ENCODE results near the gene TYSND1.

Gene TYSND1

GRCh38 chr10:70147259-70147625, 742 bp upstream of the TYSND1 start:
- Histone ChIP-seq H3K27ac (ENCODE audit: low read depth, low read length) (peak overlapping the region; percentile 94), H3K36me3 (ENCODE audit: control insufficient read depth in 5 of 5, insufficient read depth in 5 of 5, low read length in 5 of 5) (peaks cover 16 to 42% (median 27%) of the 10 kb centered on the region in 5 donors), H3K27me3 (ENCODE audit: control insufficient read depth in 5 of 5, insufficient read depth in 4 of 5, low read length in 5 of 5) (no peaks in the 10 kb centered on the region), H3K9me3 (ENCODE audit: control insufficient read depth in 5 of 5, low read length in 5 of 5) (no peaks in the 10 kb centered on the region), H3K9ac (ENCODE audit: low read length in 5 of 5) (peak overlapping the region; percentile 16 to 76 (median 52)), H3K4me3 (ENCODE audit: low read depth in 1 of 5, low read length in 5 of 5) (peak overlapping the region in 2 of 5 donors; percentile 66 to 79), H3K4me1 (ENCODE audit: control insufficient read depth in 5 of 5, insufficient read depth in 5 of 5, low read length in 5 of 5) (peaks cover 5 to 45% (median 36%) of the 10 kb centered on the region in 5 donors)

- Histone ChIP-seq H3K4me1 (ENCODE audit: control insufficient read depth in 5 of 5, insufficient read depth in 5 of 5, low read length in 5 of 5) (peaks cover 5 to 45% (median 36%) of the 10 kb centered on the region in 5 donors), H3K9ac (ENCODE audit: low read length in 5 of 5) (peak overlapping the region in 4 of 5 donors; percentile 75 to 85 (median 79)), H3K4me3 (ENCODE audit: low read depth in 1 of 5, low read length in 5 of 5) (peak overlapping the region in 4 of 5 donors; percentile 72 to 85 (median 79)), H3K27ac (ENCODE audit: low read depth, low read length) (peak overlapping the region; percentile 94), H3K27me3 (ENCODE audit: control insufficient read depth in 5 of 5, insufficient read depth in 4 of 5, low read length in 5 of 5) (no peaks in the 10 kb centered on the region), H3K36me3 (ENCODE audit: control insufficient read depth in 5 of 5, insufficient read depth in 5 of 5, low read length in 5 of 5) (peaks cover 5 to 33% (median 15%) of the 10 kb centered on the region in 5 donors), H3K9me3 (ENCODE audit: control insufficient read depth in 5 of 5, low read length in 5 of 5) (no peaks in the 10 kb centered on the region)
These were observed 623 bp downstream of the TYSND1 start for GRCh38 chr10:70145666-70146488.

GRCh38 chr10:70145166-70145665, 1.3 kb downstream of the TYSND1 start:
- Histone ChIP-seq H3K27ac (ENCODE audit: low read depth, low read length) (peak overlapping the region; percentile 94), H3K4me1 (ENCODE audit: control insufficient read depth in 5 of 5, insufficient read depth in 5 of 5, low read length in 5 of 5) (peaks cover 5 to 45% (median 36%) of the 10 kb centered on the region in 5 donors)

GRCh38 chr10:70144372-70145110, 2.0 kb downstream of the TYSND1 start:
- H3K27ac ChIP-seq (ENCODE audit: low read depth, low read length) = peak overlapping the region; percentile 94
- no peaks in the 10 kb centered on the region for H3K27me3 ChIP-seq (ENCODE audit: control insufficient read depth in 5 of 5, insufficient read depth in 4 of 5, low read length in 5 of 5)
- no peaks in the 10 kb centered on the region for H3K9me3 ChIP-seq (ENCODE audit: control insufficient read depth in 5 of 5, low read length in 5 of 5)
- H3K9ac ChIP-seq (ENCODE audit: low read length in 5 of 5) = peak overlapping the region; percentile 48 to 85 (median 75)
- H3K36me3 ChIP-seq (ENCODE audit: control insufficient read depth in 5 of 5, insufficient read depth in 5 of 5, low read length in 5 of 5) = peaks cover 0 to 22% (median 5%) of the 10 kb centered on the region in 5 donors
- peak overlapping the region; percentile 48 to 85 (median 79) for H3K4me3 ChIP-seq (ENCODE audit: low read depth in 1 of 5, low read length in 5 of 5)
- peaks cover 5 to 45% (median 36%) of the 10 kb centered on the region in 5 donors for H3K4me1 ChIP-seq (ENCODE audit: control insufficient read depth in 5 of 5, insufficient read depth in 5 of 5, low read length in 5 of 5)

More at GRCh38 chr10:70145166-70145665, 1.3 kb downstream of the TYSND1 start:
- H3K9ac ChIP-seq (ENCODE audit: low read length in 5 of 5) = peak overlapping the region; percentile 48 to 85 (median 75)
- no peaks in the 10 kb centered on the region for H3K27me3 ChIP-seq (ENCODE audit: control insufficient read depth in 5 of 5, insufficient read depth in 4 of 5, low read length in 5 of 5)
- H3K9me3 ChIP-seq (ENCODE audit: control insufficient read depth in 5 of 5, low read length in 5 of 5) = no peaks in the 10 kb centered on the region
- H3K36me3 ChIP-seq (ENCODE audit: control insufficient read depth in 5 of 5, insufficient read depth in 5 of 5, low read length in 5 of 5) = peaks cover 0 to 26% (median 9%) of the 10 kb centered on the region in 5 donors
- H3K4me3 ChIP-seq (ENCODE audit: low read depth in 1 of 5, low read length in 5 of 5) = peak overlapping the region; percentile 48 to 85 (median 79)

GRCh38 chr10:70142555-70142954, 3.9 kb downstream of the TYSND1 start:
- no peaks in the 10 kb centered on the region for H3K27me3 ChIP-seq (ENCODE audit: control insufficient read depth in 5 of 5, insufficient read depth in 4 of 5, low read length in 5 of 5)
- peaks cover 0 to 17% (median 9%) of the 10 kb centered on the region in 5 donors for H3K36me3 ChIP-seq (ENCODE audit: control insufficient read depth in 5 of 5, insufficient read depth in 5 of 5, low read length in 5 of 5)
- no peak overlapping the region for H3K4me3 ChIP-seq (ENCODE audit: low read depth in 1 of 5, low read length in 5 of 5)
- no peak overlapping the region for H3K9ac ChIP-seq (ENCODE audit: low read length in 5 of 5)
- H3K9me3 ChIP-seq (ENCODE audit: control insufficient read depth in 5 of 5, low read length in 5 of 5) = no peaks in the 10 kb centered on the region
- no peak overlapping the region for H3K27ac ChIP-seq (ENCODE audit: low read depth, low read length)
- peaks cover 5 to 53% (median 41%) of the 10 kb centered on the region in 5 donors for H3K4me1 ChIP-seq (ENCODE audit: control insufficient read depth in 5 of 5, insufficient read depth in 5 of 5, low read length in 5 of 5)

GRCh38 chr10:70140297-70140696, 6.2 kb downstream of the TYSND1 start:
- peaks cover 3 to 43% (median 25%) of the 10 kb centered on the region in 5 donors for H3K4me1 ChIP-seq (ENCODE audit: control insufficient read depth in 5 of 5, insufficient read depth in 5 of 5, low read length in 5 of 5)
- H3K9me3 ChIP-seq (ENCODE audit: control insufficient read depth in 5 of 5, low read length in 5 of 5) = no peaks in the 10 kb centered on the region
- peaks cover 0 to 17% (median 9%) of the 10 kb centered on the region in 5 donors for H3K36me3 ChIP-seq (ENCODE audit: control insufficient read depth in 5 of 5, insufficient read depth in 5 of 5, low read length in 5 of 5)
- no peak overlapping the region for H3K9ac ChIP-seq (ENCODE audit: low read length in 5 of 5)
- no peak overlapping the region for H3K27ac ChIP-seq (ENCODE audit: low read depth, low read length)
- no peak overlapping the region for H3K4me3 ChIP-seq (ENCODE audit: low read depth in 1 of 5, low read length in 5 of 5)
- no peaks in the 10 kb centered on the region for H3K27me3 ChIP-seq (ENCODE audit: control insufficient read depth in 5 of 5, insufficient read depth in 4 of 5, low read length in 5 of 5)

- H3K9ac ChIP-seq (ENCODE audit: low read length in 5 of 5) = no peak overlapping the region
- H3K27me3 ChIP-seq (ENCODE audit: control insufficient read depth in 5 of 5, insufficient read depth in 4 of 5, low read length in 5 of 5) = no peaks in the 10 kb centered on the region
- H3K9me3 ChIP-seq (ENCODE audit: control insufficient read depth in 5 of 5, low read length in 5 of 5) = no peaks in the 10 kb centered on the region
- no peak overlapping the region for H3K27ac ChIP-seq (ENCODE audit: low read depth, low read length)
- peaks cover 1 to 39% (median 22%) of the 10 kb centered on the region in 5 donors for H3K4me1 ChIP-seq (ENCODE audit: control insufficient read depth in 5 of 5, insufficient read depth in 5 of 5, low read length in 5 of 5)
- no peak overlapping the region for H3K4me3 ChIP-seq (ENCODE audit: low read depth in 1 of 5, low read length in 5 of 5)
- H3K36me3 ChIP-seq (ENCODE audit: control insufficient read depth in 5 of 5, insufficient read depth in 5 of 5, low read length in 5 of 5) = peaks cover 0 to 17% (median 9%) of the 10 kb centered on the region in 5 donors
These were observed 6.6 kb downstream of the TYSND1 start for GRCh38 chr10:70139997-70140250.

GRCh38 chr10:70139151-70139996, 7.1 kb downstream of the TYSND1 start:
- Histone ChIP-seq H3K4me1 (ENCODE audit: control insufficient read depth in 5 of 5, insufficient read depth in 5 of 5, low read length in 5 of 5) (peaks cover 0 to 34% (median 16%) of the 10 kb centered on the region in 5 donors), H3K9ac (ENCODE audit: low read length in 5 of 5) (no peak overlapping the region), H3K36me3 (ENCODE audit: control insufficient read depth in 5 of 5, insufficient read depth in 5 of 5, low read length in 5 of 5) (peaks cover 0 to 17% (median 9%) of the 10 kb centered on the region in 5 donors), H3K9me3 (ENCODE audit: control insufficient read depth in 5 of 5, low read length in 5 of 5) (no peaks in the 10 kb centered on the region), H3K4me3 (ENCODE audit: low read depth in 1 of 5, low read length in 5 of 5) (no peak overlapping the region), H3K27me3 (ENCODE audit: control insufficient read depth in 5 of 5, insufficient read depth in 4 of 5, low read length in 5 of 5) (no peaks in the 10 kb centered on the region), H3K27ac (ENCODE audit: low read depth, low read length) (no peak overlapping the region)

Measured in subcutaneous abdominal adipose tissue (tissue), 5 donors.